G401 (cell line): ENCODE data around the gene SARDH. TPM values are rescaled to one million over a fixed set of nuclear protein-coding genes. Genes with fewer than 3 reads are reported as not detected.
A peak's percentile ranks its signal among the peaks of the same experiment; 100 is the strongest.

Experiments used
- DNase-seq: peaks from one replicate; pipeline ENCODE4 v3.0.0-alpha.2; 2015; ENCODE audit warnings: low spot score
- in situ Hi-C: cut with HindIII; loops from 2 replicates; pipeline ENCODE4 v1.10.0; 2016; ENCODE audit warnings: low sequenced_read_pairs, mixed read lengths
- total RNA-seq: library from RNA; depleted of rRNA; stranded (reverse); fragments of >200 nt; shearing (Covaris generic); gene quantifications from 2 replicates; pipeline ENCODE4 v1.2.3, GENCODE V29; 2014

Gene SARDH
- total RNA-seq, 1 experiment from 2014 or later, result 13.2 TPM

- in situ Hi-C loops, result no loop called here
- DNase-seq, result no peak
Observed at GRCh38 chr9:133709691-133710571, 28.2 kb downstream of the SARDH start.

- DNase-seq, result no peak
- in situ Hi-C loops, result no loop called here
Observed at GRCh38 chr9:133709015-133709611, 29.0 kb downstream of the SARDH start.

DNA sequence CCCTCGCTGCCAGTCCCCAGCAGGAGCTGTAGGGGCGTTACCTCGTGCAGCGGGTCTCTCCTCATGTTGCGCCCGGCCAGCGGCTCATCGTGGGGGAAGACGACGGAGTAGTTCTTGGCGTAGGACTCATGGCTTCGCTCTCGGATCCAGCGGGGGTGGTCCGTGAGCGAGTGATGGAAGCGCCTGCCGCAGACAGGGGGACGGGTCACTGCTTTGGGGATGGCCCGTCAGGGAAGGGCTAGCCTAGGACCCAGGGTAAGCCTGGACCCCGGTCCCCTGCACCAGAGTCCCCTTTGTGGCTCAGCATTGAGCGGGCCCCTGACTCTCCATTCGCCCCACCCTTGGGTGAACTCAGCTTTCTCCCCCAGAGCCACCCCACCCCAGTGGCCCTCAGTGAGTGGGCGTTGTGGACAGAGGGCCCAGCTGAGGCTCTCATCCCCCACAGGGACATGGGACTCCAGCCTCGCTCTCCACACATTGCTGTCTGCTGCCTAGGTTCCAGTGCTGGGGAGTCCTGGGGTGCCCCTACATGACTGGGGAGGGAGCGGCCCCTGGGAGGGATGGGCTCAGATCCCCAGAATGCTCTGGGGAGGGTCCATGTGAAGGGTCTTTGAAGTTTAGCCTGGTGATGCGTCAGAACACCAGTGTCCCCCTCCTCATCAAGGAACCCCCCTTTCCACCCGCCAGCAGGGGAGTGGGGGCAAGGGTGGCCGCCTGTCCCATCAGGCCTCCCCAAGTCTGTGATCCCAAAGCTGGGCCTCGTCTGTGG is 29.7 kb downstream of the SARDH start:
- in situ Hi-C loops, result no loop called here
- DNase-seq, result no peak

- in situ Hi-C loops, result no loop called here
- DNase-seq, result no peak
Observed at GRCh38 chr9:133707763-133708245, 30.3 kb downstream of the SARDH start.

DNA sequence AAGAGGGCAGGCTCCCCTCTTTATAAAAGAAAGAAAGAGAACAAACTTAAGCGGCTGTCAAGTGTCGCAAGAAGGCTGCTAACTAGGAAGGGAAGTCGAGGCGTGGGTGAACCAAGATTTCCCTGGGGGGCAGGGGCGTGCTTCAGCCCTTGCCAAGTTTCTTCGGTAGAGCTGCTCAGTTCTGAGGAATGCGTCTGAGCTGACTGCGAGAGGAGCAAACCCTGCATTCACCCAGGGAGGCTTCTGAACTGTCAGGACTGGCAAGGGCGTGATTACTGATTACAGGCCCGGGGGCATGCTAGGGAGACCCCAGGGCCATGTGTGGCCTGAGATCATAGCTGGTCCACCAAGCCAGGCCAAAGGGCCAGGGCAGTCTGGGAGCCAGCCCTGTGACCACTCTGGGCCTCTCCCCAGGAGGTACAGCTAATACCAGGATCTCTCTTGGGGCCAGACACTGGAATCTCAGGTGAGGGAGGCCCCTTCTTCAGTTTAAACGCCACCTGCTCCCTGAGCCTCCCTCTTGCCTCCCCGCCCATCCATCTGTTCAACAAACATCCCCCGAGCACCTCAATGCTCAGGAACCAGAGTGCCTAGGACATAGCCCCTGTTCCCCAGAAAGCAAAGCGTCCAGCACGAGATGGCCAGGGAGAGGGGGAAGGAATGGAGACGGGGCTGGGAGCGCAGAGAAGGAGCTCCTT is 30.9 kb downstream of the SARDH start:
- no peak for DNase-seq
- in situ Hi-C loops, result no loop called here

DNA sequence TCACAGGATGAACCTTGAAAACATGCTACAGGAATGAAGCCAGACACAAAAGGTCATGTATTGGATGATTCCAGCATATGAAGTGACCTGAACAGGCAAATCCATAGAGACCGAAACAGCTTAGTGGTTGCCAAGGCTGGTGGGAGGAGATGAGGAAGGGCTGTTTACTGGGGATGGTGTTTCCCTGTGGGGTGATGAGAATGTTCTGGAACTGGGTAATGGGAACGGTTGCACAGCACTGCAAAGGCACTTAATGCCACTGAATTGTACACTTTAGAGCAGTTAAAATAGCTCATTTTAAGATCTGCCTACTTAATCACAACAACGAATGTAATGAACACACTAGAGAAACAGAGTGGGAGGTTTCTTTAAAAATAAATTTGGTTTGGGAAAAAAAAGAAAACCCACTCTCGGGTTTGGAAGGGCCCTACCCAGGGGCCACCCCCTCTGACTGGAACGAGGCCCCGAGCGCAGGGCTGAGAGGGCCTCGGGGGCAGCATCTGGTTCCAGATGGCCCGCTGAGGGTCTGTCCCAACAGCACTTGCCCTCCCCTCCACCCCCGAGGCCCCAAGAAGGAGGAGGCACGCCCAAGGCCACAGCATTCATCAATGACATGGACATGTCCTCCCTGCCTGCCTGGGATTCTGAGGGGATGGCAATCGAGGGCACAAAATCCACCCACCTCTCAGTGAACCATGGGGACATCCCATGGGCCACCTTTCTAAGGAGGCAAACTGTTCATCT is 31.7 kb downstream of the SARDH start:
- DNase-seq, result no peak
- in situ Hi-C loops, result no loop called here

GRCh38 chr9:133705576-133705975 is 32.6 kb downstream of the SARDH start:
- in situ Hi-C loops, result no loop called here
- no peak for DNase-seq

DNA sequence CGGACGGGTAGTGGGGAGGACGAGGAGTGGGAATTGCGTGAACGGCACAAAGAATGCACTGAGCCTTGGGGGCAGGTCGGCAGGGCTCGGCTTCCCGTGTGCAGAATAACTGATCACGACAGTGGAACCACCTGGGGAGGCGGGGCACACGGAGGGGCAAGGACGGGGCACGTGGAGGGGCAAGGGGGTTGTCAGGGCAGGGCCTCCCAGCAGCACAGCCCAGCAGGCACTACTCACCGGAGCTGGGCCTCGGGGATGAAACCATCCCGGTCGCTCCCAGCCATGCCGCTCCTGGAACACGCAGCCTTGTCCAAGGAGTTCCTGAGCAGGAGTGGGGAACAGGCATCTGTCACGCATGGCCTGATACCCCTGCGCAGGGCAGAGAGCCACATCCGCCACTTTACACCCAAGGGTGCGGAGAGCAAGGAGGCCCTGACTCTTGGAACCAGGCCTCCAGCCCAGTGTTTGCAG is 33.4 kb downstream of the SARDH start:
- in situ Hi-C loops, result no loop called here
- no peak for DNase-seq

GRCh38 chr9:133703591-133704399 is 34.4 kb downstream of the SARDH start:
- no peak for DNase-seq
- in situ Hi-C loops, result no loop called here

DNA sequence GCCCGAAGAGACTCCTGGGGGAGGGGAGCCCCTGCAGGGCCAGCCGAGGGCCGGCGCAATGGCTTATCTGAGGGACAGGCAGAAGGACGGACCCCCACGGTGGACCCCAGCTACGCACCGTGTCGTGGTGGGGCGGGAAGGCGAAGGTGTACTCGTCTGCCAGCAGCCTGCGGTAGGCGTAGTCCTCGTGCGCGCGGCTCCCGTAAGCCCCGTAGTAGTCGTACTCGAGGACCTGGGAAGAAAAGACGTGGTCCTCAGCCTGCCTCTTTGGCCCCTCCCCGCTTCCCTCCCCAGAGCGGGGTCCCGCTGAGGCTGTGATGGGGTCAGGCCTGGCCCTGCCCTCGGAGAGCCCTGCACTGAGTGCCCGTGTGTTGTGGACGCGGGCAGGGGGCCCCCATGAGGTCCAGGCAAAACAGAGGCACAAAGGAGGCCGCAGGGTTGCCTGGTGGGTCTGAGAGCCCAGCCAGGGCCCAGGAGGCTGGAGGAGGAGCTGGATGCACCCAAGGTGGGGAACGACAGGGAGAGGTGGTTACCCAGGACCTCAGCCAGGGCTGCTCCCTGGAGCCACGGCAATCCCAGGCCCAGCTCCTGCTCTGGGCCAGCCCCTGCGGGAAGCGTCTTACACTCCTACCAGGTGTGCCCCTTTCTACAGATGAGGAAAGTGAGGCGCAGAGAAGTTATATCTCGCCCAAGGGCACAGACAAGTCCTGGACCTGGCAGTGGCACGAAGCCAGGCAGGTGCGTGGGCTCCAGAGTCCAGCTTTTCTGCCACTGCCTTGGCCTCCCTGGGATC is 35.2 kb downstream of the SARDH start:
- in situ Hi-C loops, result no loop called here
- DNase-seq, result no peak

DNA sequence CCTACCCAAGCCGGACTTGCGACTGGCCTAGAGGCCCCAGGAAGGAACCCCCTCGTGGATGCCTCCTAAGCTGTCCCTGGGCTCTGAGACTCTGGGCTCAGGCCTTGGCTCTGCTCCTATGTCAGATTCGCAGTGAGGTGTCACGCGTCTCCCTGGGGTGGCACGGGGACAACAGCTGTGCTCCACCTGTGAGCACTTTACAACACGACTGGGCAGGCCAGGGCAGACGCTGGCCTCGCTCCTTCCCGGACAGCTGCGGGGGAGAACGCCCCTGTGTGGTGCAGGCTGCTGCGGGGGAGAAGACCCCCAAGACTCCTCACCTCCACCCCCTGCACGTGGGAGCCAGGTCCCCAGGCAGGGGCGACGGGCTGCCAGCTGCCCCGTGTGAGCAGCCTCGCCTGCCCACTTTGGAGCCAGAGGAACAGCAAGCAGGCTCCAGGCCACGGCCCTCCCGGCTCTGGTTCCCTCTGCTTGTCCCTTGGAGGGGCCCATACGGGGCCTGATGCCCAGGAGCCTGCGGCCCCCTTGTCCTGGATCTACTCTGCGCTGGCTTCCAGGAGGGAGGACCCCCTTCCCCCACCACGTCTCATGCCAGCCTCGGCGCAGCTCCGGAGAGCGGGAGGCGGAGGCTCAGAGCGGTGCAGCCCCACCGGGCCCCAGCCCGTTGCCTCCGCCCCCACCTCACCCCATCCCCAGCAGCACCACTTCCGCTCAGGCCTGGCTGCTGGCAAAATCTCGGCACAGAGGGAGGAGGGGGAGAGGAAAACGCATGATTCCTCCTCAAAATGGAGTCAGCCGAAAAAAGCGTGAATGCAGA is 36.0 kb downstream of the SARDH start:
- DNase-seq, result peak; percentile 10
- in situ Hi-C loops, result no loop called here

GRCh38 chr9:133701321-133701980 is 36.7 kb downstream of the SARDH start:
- peak; percentile 40 for DNase-seq
- in situ Hi-C loops, result no loop called here

DNA sequence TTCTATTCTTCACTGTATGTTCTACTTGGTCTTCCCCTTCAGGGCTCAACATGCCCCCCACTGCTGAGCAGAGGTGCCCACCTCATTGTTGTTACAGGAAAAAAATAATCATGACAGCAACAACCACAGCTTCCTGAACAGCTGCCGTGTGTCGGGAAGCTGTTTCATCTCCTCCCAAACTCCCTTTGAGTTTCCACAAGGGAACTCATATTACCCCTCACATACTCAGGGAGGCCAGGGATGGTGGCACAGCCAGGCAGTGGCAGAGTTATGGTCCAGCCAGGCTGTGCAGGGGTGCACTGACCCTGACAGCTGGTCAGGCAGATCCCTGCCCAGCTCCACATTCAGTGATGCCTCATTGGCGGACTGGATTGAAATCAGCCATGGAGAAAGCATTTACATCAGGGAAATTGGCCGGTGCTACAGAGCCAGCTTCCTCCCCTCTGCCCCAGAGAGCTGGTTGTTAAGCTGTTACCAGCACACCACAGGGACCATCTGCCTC is 37.3 kb downstream of the SARDH start:
- no peak for DNase-seq
- in situ Hi-C loops, result no loop called here

GRCh38 chr9:133699546-133699945 is 38.6 kb downstream of the SARDH start:
- in situ Hi-C loops, result no loop called here
- DNase-seq, result no peak

DNA sequence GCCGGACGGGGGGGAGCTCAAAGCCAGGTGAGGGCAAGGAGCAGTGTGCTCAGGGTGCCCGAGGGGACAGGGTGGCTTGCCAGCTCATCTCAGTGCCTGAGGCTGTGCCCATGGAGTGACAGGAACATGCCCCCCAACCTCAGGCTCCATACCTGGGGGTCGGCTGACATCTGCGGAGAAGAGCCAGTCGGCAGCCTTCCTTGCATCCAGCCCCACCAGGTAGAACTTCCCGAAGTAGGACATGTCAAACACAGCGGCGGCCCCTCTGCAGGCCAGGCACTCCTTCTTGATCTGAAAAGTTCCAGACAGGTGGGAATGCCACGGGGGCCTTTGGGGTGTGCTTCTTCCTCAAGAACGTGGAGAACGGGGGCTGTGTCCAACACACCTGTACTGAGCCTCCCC is 42.1 kb downstream of the SARDH start:
- in situ Hi-C loops, result no loop called here
- DNase-seq, result no peak

DNA sequence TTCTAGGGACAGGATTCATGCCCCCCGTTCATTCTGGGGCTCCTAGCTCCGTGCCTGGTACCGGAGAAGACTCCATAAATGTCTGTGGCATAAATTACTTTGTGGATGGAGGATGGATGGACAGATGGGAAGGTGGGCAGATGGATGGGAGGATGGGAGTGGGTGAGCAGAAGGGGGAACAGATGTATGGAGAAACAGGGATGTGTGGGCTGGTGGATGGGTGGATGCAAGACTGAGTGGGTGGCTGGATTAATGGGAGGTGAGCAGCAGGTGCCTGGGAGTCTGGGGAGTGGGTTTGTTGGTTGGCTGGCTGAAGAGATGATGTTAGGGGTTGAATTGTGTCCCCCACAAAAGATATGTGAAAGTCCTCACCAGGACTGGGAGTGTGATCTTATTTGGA is 43.5 kb downstream of the SARDH start:
- in situ Hi-C loops, result no loop called here
- DNase-seq, result no peak
